Renal pelvis (tissue), 4 donors: ENCODE results near the gene GARNL3. TPM values are rescaled to one million over a fixed set of nuclear protein-coding genes. Genes with fewer than 3 reads are reported as not detected.

Experiments
- DNase-seq: peaks from one replicate; pipeline ENCODE4 v3.0.0-alpha.2; 2013
- polyA plus RNA-seq, 3 donors: library from polyadenylated mRNA; unstranded; fragments of 120-200 nt; gene quantifications; one replicate each; pipeline ENCODE4 v1.2.1, GENCODE V29; 2013; ENCODE audit not compliant: insufficient read length in 3 of 3

GARNL3 gene
- polyA plus RNA-seq, 3 donors: 13.6 to 21.2 (median 18.9) TPM

- no peak for DNase-seq
Measured at GRCh38 chr9:127309715-127310114, 45.1 kb downstream of the GARNL3 start.

DNA sequence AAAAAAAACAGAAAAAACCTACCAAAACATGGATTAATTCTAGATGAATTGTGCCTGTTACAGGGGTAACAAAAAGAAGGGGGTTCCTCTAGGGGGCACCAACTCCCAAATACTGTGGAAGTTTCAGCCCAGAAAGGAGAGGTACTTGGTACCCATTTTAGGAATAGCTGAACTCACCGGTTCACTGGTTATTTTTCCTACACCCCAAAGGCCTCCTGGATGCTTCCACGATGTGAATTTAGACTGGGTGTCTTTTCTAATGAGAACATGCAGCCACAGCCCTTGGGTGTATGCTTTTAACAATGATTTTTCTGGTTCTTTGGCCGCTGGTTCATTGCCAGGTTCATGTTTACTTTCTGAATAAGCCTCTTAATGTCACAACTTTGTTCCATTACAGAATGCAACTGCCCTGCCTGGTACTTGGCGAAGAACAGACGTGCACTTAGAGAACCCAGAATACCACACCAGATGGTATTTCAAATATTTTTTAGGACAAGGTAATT lies 46.7 kb downstream of the GARNL3 start:
- DNase-seq: no peak

- DNase-seq: no peak
Measured at GRCh38 chr9:127313042-127313560, 48.5 kb downstream of the GARNL3 start.

DNA sequence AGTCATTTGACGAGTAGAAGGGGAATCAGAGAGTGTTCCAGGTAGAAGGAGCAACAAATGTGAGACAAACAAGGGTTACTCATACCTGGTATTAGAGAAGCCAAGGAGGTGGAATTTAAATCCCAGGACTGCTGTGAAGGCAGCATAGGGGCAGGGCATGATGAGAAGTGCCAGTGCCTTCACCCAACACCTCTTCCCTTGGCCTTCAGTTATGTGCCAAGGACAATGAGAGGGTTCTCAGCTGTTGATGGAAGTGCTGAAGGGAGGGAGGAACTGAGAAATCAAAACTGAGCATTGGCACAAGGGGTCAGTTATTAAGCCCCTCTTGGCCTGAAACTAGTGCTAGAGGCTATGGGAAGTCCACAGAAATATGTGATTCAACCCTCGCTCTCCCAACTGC lies 50.3 kb downstream of the GARNL3 start:
- no peak for DNase-seq

- DNase-seq: no peak
Measured at GRCh38 chr9:127316586-127317323, 52.2 kb downstream of the GARNL3 start.

DNA sequence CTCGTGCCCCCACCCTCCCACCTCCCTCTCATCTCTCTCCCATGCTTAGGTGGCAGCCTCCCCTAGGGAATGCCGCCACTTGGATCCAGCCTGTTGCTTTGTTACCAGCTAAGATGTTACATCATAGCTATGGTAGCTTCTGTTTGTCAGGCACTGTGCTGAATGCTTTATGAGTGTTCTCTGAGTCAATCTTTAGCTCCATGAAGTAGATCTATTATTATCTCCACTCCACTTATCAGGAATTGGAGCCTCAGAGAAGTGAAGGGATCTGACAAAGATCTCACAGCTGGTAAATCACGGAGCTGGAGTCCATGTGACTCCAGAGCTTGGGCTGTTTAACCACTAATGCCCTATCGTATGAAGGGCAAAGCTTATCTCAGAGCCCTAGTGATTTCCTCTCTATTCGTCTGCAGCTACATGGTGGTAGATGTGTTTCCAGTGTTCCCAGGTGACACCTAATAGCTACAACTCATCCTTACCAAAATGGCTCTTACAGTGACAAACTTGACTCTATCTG lies 54.1 kb downstream of the GARNL3 start:
- no peak for DNase-seq

- no peak for DNase-seq
Measured at GRCh38 chr9:127319366-127320114, 55.0 kb downstream of the GARNL3 start.

GRCh38 chr9:127320115-127320378 lies 55.5 kb downstream of the GARNL3 start:
- DNase-seq: no peak

- DNase-seq: no peak
Measured at GRCh38 chr9:127323393-127323792, 58.8 kb downstream of the GARNL3 start.

DNA sequence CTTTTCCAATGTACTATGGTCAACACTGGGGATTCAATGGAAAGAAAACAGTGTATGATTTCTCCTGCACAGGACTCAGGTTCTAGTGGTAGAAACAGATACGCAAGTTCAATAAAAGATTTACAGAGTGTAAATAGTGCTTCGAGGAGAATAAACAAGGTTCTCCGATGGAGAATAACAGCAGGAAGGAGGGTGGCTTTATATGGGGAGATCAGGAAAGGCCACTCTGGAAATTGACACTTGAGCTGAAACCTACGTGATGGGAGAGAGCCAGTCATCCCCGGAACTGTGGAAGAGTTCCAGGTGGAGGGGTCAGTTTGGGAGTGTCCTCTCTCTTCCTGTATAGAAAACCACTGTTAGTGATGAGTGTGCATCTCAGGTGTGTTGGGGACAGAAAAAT lies 65.9 kb downstream of the GARNL3 start:
- DNase-seq: no peak

DNA sequence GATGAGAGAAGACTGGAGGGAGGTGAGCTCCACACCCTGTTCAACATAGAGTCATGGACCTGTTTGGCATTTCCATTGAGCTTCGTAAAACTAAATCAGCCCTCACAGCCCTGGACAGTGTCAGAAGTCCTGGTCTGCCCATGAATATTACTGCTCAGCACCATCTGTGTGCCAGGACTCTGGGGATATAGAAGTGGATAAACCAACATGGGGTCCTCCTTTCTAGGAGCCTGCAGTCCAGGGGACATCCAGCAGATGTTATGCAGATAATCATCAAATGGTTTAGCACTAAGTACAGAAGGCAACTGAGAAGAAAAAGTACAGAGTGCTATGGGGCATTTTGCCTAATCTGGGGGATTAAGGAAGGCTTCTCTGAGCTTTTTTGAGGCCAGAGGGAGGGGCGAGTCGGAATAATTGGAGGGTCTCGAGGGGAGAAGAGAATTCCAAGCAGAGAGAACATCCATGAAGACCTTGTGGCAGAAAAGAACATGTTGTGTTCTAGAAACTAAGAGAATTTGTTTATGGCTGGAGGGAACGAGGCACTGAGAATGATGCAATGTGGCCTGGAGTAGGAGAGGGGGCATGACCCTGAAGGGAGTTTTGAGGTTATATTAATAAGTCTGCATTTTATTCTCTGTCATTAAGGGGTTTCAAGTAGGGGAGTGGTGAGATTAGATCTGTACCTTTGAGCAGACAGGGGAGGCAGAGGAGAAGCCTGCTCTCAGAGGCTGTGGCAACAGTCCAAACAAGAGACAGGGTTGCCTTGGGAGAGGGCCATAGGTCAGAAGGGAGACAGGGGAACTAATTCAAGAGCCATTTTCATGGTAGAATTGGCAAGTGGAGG lies 68.9 kb downstream of the GARNL3 start:
- no peak for DNase-seq

DNA sequence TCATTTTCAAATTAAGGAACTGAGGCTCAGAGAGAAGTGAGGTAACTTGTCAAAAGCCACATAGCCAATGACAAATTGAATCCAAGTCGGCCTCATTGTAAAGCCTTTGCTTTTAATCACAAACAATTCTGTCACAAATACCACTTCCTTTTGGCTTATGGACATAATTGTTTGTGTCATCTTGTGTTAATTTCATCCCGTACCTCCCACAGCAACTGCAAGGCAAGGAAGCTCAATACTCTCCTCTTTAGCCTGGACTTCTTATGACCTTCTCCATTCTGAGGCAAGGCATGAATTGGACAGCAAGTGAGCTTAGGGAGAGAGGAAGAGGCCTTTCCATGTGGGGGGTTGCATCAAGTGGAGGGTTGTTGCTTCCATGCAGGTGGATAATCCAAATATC lies 70.2 kb downstream of the GARNL3 start:
- no peak for DNase-seq

GRCh38 chr9:127336086-127336485 lies 71.5 kb downstream of the GARNL3 start:
- no peak for DNase-seq

- DNase-seq: peak; percentile 78
Measured at GRCh38 chr9:127336506-127337352, 72.2 kb downstream of the GARNL3 start.

GRCh38 chr9:127340721-127341120 lies 76.1 kb downstream of the GARNL3 start:
- no peak for DNase-seq

- no peak for DNase-seq
Measured at GRCh38 chr9:127341152-127341551, 76.6 kb downstream of the GARNL3 start.

DNA sequence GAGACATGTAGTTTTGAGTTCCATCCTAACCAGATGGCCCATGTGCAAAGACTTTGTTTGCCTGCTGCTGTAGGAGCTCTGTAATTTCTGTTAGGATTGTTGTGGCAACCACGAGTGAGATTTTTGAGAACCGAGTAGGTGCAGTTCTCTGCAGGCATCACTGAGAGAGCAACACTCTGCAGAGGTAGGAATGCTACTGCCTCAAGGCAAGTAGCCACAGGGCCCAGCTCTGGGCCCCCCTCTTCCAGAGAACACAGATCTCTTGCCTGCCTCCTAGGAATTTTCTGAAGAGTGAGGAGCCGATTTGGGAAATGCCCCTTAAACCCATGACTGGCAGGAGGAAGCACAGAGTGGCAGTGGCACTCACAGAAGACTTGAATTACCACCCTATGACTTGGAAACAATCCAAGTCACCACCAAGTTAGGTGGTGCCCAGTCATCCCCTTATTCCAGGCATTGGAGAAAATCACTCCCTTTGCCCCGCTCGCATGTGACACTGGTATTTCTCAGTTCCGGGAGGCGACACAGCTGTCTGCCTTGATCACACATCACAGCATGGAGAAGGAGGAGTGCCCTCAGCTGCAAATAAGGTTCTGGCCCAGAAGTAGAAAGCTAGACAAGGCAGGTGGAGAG lies 79.9 kb downstream of the GARNL3 start:
- DNase-seq: no peak

DNA sequence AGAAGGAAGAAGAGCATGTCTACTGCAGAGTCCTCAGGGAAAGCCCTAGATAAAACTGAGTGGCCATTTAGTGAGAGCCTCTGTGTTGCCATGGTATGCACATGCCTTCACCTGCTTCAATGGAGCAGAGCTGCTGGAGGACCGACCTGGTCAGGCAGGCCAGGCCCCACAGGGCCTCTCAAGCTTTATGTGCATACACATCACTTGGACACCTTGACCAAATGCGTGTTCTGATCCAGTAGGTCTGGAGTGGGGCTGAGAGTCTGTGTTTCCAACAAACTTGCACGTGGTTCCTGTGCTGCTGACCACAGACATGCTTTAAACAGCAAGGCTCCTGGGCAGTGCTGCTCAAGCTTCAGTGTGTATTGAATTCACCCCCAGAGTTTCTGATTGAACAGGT lies 81.0 kb downstream of the GARNL3 start:
- DNase-seq: no peak

- DNase-seq: no peak
Measured at GRCh38 chr9:127346584-127346983, 82.0 kb downstream of the GARNL3 start.
